K562 (cell line): Measurements from ENCODE around the gene CMA1. TPM values are rescaled to one million over a fixed set of nuclear protein-coding genes. Genes with fewer than 3 reads are reported as not detected.

Experiments
- ATAC-seq: fragments of 200-7000 bp; cut with Tn5 transposase; 3 replicates; pipeline ENCODE4 v1.9.1; 2020; ENCODE audit warnings: moderate library complexity
- BruUV-seq: library from RNA; stranded (reverse); fragments of 400-500 nt; replicated peaks from 2 replicates; lab custom pipeline; 2021; lab: Mats Ljungman, UMichigan
- CTCF ChIA-PET: fragments of 300-600 bp; formaldehyde crosslinking; extraction: SDS; loops from one replicate; lab custom pipeline; 2021; ENCODE audit warnings: low intra/inter-chr PET ratio; lab: Yijun Ruan, JAX
- POLR2A ChIA-PET: fragments of 300-600, 350-650 bp; sonication (Branson Sonifier 250); formaldehyde crosslinking; extraction: SDS; loops from one replicate; lab custom pipeline; 2021; ENCODE audit warnings: antibody characterized with exemption, inconsistent platforms; lab: Yijun Ruan, JAX
- DNase-seq, 4 experiments: peaks; one replicate each; pipeline versions ENCODE4 v3.0.0 to v3.0.0-alpha.2; 2011 to 2018; ENCODE audit warnings: low spot score in 3 of 4, mixed read lengths in 3 of 4; ENCODE audit errors: extremely low read depth in 1 of 4
- FAIRE-seq: peaks from 2 replicates; lab custom pipeline; 2011; peaks lifted over from hg19 to GRCh38; lab: Jason Lieb, UNC
- H2AFZ ChIP-seq: 2 replicates; pipeline ENCODE4 v1.6.0; 2011; ENCODE audit warnings: low read depth, low read length, control low read depth, inconsistent platforms
- H3K27ac ChIP-seq: fragments of 200-600 bp; 3 replicates; pipeline ENCODE4 v1.8.0; 2011; ENCODE audit warnings: low read depth, mild to moderate bottlenecking, control low read depth, inconsistent platforms, low read length, moderate library complexity, mixed read lengths; ENCODE audit errors: extremely low read depth
- H3K27me3 ChIP-seq, 2 experiments: fragments of 300-600 bp in 1 of 2; 2 replicates in 1 of 2; 3 replicates in 1 of 2; pipeline versions ENCODE4 v1.6.0 to v1.8.0; 2011; ENCODE audit warnings: inconsistent platforms in 2 of 2, low read length in 2 of 2, mild to moderate bottlenecking in 1 of 2, mixed read lengths in 1 of 2, moderate library complexity in 1 of 2; ENCODE audit not compliant: control insufficient read depth in 2 of 2, insufficient read depth in 2 of 2
- H3K36me3 ChIP-seq: fragments of 300-600 bp; 3 replicates; pipeline ENCODE4 v1.8.0; 2011; ENCODE audit warnings: mild to moderate bottlenecking, low read length, inconsistent platforms; ENCODE audit not compliant: control insufficient read depth, insufficient read depth
- H3K4me1 ChIP-seq, 2 experiments: fragments of 200-600 bp in 1 of 2; replicated peaks in 1 of 2; 2 replicates in 1 of 2; 3 replicates in 1 of 2; pipeline versions ENCODE4 v1.5.1 to v1.8.0; 2011; ENCODE audit warnings: inconsistent platforms in 2 of 2, low read length in 2 of 2, mild to moderate bottlenecking in 1 of 2, mixed read lengths in 1 of 2, moderate library complexity in 1 of 2; ENCODE audit not compliant: control insufficient read depth in 2 of 2, insufficient read depth in 2 of 2
- H3K4me2 ChIP-seq: 2 replicates; pipeline ENCODE4 v1.6.1; 2011; ENCODE audit warnings: low read length, control low read depth, inconsistent platforms, mixed read lengths; ENCODE audit not compliant: insufficient read depth
- H3K4me3 ChIP-seq: fragments of 200-600 bp; sonication (generic), shearing (Covaris generic); 2 replicates; pipeline ENCODE4 v1.5.1; 2016; ENCODE audit warnings: control low read depth, inconsistent platforms
- H3K79me2 ChIP-seq: fragments of 200-600 bp; 3 replicates; pipeline ENCODE4 v1.8.0; 2011; ENCODE audit warnings: low read length, inconsistent platforms; ENCODE audit not compliant: control insufficient read depth, insufficient read depth
- H3K9ac ChIP-seq, 2 experiments: 2 replicates each; pipeline versions ENCODE4 v1.6.0 to v1.6.1; 2011; ENCODE audit warnings: low read depth in 2 of 2, low read length in 2 of 2, control low read depth in 1 of 2, inconsistent platforms in 1 of 2, mild to moderate bottlenecking in 1 of 2, mixed read lengths in 1 of 2; ENCODE audit not compliant: insufficient read depth in 1 of 2
- H3K9me1 ChIP-seq: one replicate; pipeline ENCODE4 v1.6.0; 2011; ENCODE audit warnings: inconsistent platforms, mild to moderate bottlenecking, low read length, moderate library complexity; ENCODE audit not compliant: control insufficient read depth, insufficient read depth
- H3K9me3 ChIP-seq: replicated peaks from 2 replicates; pipeline ENCODE4 v1.5.1; 2011; ENCODE audit warnings: low read depth, low read length, inconsistent platforms; ENCODE audit not compliant: control insufficient read depth, insufficient read depth
- H4K20me1 ChIP-seq: replicated peaks from 2 replicates; pipeline ENCODE4 v1.6.1; 2011; ENCODE audit warnings: low read length, inconsistent platforms, mixed read lengths; ENCODE audit not compliant: control insufficient read depth, insufficient read depth
- DEAF1 ChIP-seq: fragments of 450-650 bp; formaldehyde crosslinking; IDR thresholded peaks from 2 replicates; pipeline ENCODE4 v1.4.0; 2020; ENCODE audit warnings: mild to moderate bottlenecking, moderate library complexity
- ERF ChIP-seq: fragments of 450-650 bp; formaldehyde crosslinking; IDR thresholded peaks from 2 replicates; pipeline ENCODE4 v1.4.0; 2020; ENCODE audit warnings: mild to moderate bottlenecking, mixed read lengths
- ETV6 ChIP-seq, 3 experiments: fragments of 150-350 bp in 1 of 3; sonication (generic) in 1 of 3; formaldehyde crosslinking in 1 of 3; IDR thresholded peaks; 2 replicates each; pipeline versions ENCODE4 v1.6.1 to v1.8.0; 2014 to 2022; ENCODE audit warnings: borderline replicate concordance in 2 of 3, low read depth in 2 of 3, antibody characterized with exemption in 1 of 3, low read length in 1 of 3, mild to moderate bottlenecking in 1 of 3, missing genetic modification reagents in 1 of 3
- MCM7 ChIP-seq, 2 experiments: fragments of 450-650 bp; IDR thresholded peaks; 2 replicates each; pipeline ENCODE4 v1.6.1; 2016 to 2018
- MLX ChIP-seq, 2 experiments: fragments of 450-650 bp in 1 of 2; sonication (generic) in 1 of 2; formaldehyde crosslinking; conservative IDR thresholded peaks; 2 replicates each; pipeline versions ENCODE4 v1.4.0 to v1.8.1; 2020 to 2022; ENCODE audit warnings: mild to moderate bottlenecking in 1 of 2, missing genetic modification reagents in 1 of 2
- NRF1 ChIP-seq, 2 experiments: fragments of 450-650 bp; IDR thresholded peaks in 1 of 2; conservative IDR thresholded peaks in 1 of 2; 2 replicates each; pipeline ENCODE4 v1.6.1; 2014; ENCODE audit warnings: mild to moderate bottlenecking in 2 of 2
- PYGO2 ChIP-seq: fragments of 450-650 bp; IDR thresholded peaks from 2 replicates; pipeline ENCODE4 v1.6.1; 2016; ENCODE audit warnings: mild to moderate bottlenecking, missing genetic modification characterization, moderate library complexity, missing compliant biosample characterization
- RNF219 ChIP-seq: fragments of 250-450 bp; sonication (Bioruptor Pico); IDR thresholded peaks from 2 replicates; pipeline ENCODE4 v1.5.0; 2022; ENCODE audit warnings: mild to moderate bottlenecking
- SMARCA4 ChIP-seq: fragments of 450-650 bp; IDR thresholded peaks from 2 replicates; pipeline ENCODE4 v1.6.1; 2016
- SRSF3 ChIP-seq: fragments of 200-400 bp; formaldehyde crosslinking; IDR thresholded peaks from 2 replicates; pipeline ENCODE4 v1.6.1; 2016; ENCODE audit warnings: mild to moderate bottlenecking, low read length, moderate library complexity; ENCODE audit not compliant: insufficient read depth
- STAT5A ChIP-seq: IDR thresholded peaks from 2 replicates; pipeline ENCODE4 v1.6.1; 2012; ENCODE audit warnings: low read length, inconsistent platforms, borderline replicate concordance
- STAT6 ChIP-seq: sonication (generic); formaldehyde crosslinking; IDR thresholded peaks from 2 replicates; pipeline ENCODE4 v1.8.1; 2023; ENCODE audit warnings: mild to moderate bottlenecking, missing genetic modification reagents
- ZFP30 ChIP-seq: fragments of 250-450 bp; sonication (Bioruptor Pico); IDR thresholded peaks from 2 replicates; pipeline ENCODE4 v1.8.0; 2022; ENCODE audit warnings: moderate library complexity, mild to moderate bottlenecking, inconsistent platforms, borderline replicate concordance
- WGBS: fragments of 100-300 bp; shearing (Covaris generic); methylation state at CpG from one replicate; pipeline ENCODE4 v1.1.6; 2016; ENCODE audit warnings: low coverage, mixed read lengths; ENCODE audit not compliant: insufficient coverage; ENCODE audit errors: missing lambda C conversion rate; 5-methylcytosine and 5-hydroxymethylcytosine counted together
- in situ Hi-C: fragments of 300-500 bp; cut with MboI; formaldehyde crosslinking; loops from 4 replicates; pipeline ENCODE4 v1.15.0; 2018; ENCODE audit warnings: inconsistent platforms, mixed read lengths
- intact Hi-C: fragments of 100-400 bp; cut with micrococcal nuclease; formaldehyde crosslinking; loops from 2 replicates; pipeline ENCODE4 v1.14.2; 2022
- polyA plus RNA-seq, 8 experiments: library from polyadenylated mRNA; depleted of rRNA in 4 of 8; stranded (reverse) in 5 of 8; unstranded in 3 of 8; fragments of >200 nt; fragmentation: Nextera tagmentation in 2 of 8; fragmentation: Illumina TruSeq in 1 of 8; extraction: Ambion mirVana in 2 of 8; extraction: Trizol in 1 of 8; gene quantifications; 2 replicates each; pipeline versions ENCODE4 v1.2.1 to v1.2.3, GENCODE V29; 2011 to 2014; ENCODE audit warnings: inconsistent platforms in 1 of 8, missing spikeins in 1 of 8
- total RNA-seq, 7 experiments: library from RNA; depleted of rRNA in 6 of 7; stranded (reverse); fragments of >200 nt in 6 of 7; fragmentation: Illumina TruSeq in 2 of 7; extraction: Trizol in 2 of 7; gene quantifications; 2 replicates each; pipeline versions ENCODE4 v1.2.1 to v1.2.3, GENCODE V29; 2011 to 2021; ENCODE audit warnings: low replicate concordance in 1 of 7

Gene CMA1
- total and polyA plus RNA-seq, 9 of the 15 experiments (the other 6 are each of a cell fraction or from before 2014, with no cell fraction given): not detected

- no peak for TF ChIP-seq STAT5A
- TF ChIP-seq PYGO2 (tag): no peak
- TF ChIP-seq ERF (CRISPR knock-in tag): no peak
- no peak for TF ChIP-seq ETV6 (IDR thresholded peaks at IDR 0.05; ENCODE audit: borderline replicate concordance in 1 of 2, low read depth in 2 of 2, low read length in 1 of 2)
- no peak for TF ChIP-seq ETV6 (CRISPR knock-in tag; IDR thresholded peaks at IDR 0.05; ENCODE audit: borderline replicate concordance)
- no peak for TF ChIP-seq ZFP30 (CRISPR knock-in tag)
- TF ChIP-seq, all 486 proteins: peak for 0
Measured at GRCh38 chr14:24508155-24508840, at the start of gene CMA1 (continued).

GRCh38 chr14:24556756-24557155 lies 48.7 kb upstream of the CMA1 start:
- Histone ChIP-seq H3K27me3 (no peaks in the 10 kb centered on the region), H3K4me2 (no peak overlapping the region), H3K9me3 (no peaks in the 10 kb centered on the region), H2AFZ (no peak overlapping the region), H3K79me2 (no peaks in the 10 kb centered on the region), H4K20me1 (no peaks in the 10 kb centered on the region), H3K4me1 (no peaks in the 10 kb centered on the region), H3K9ac (no peak overlapping the region), H3K36me3 (no peaks in the 10 kb centered on the region), H3K27ac (no peak overlapping the region), H3K9me1 (no peaks in the 10 kb centered on the region), H3K4me3 (no peak overlapping the region)
- no peak for DNase-seq
- POLR2A ChIA-PET: interaction anchor here (1.2 kb wide), 1 partner anchor 126 kb away, joined by 5 read pairs; no protein-coding TSS in a partner anchor
- no peak for ATAC-seq
- CTCF ChIA-PET: no interaction called here
- no TSS peak for BruUV-seq
- intact Hi-C loops (no loop called here), in situ Hi-C loops (no loop called here)
- WGBS: 3% methylated on average over 4 of the region's 4 CpGs
- FAIRE-seq: no peak
- TF ChIP-seq DEAF1 (CRISPR knock-in tag): no peak
- no peak for TF ChIP-seq MCM7 (IDR thresholded peaks at IDR 0.05)
- no peak for TF ChIP-seq SMARCA4
- TF ChIP-seq STAT6 (CRISPR knock-in tag): no peak
- TF ChIP-seq MLX (CRISPR knock-in tag; conservative IDR thresholded peaks at IDR 0.05): no peak
- no peak for TF ChIP-seq NRF1 (conservative IDR thresholded peaks at IDR 0.05 in 1 of 2, IDR thresholded peaks at IDR 0.05 in 1 of 2)
- TF ChIP-seq RNF219: no peak
- TF ChIP-seq SRSF3: no peak
